ENCODE data around the gene STUM.
"Not testable (repeated sequence)": the region's sequence is repeated elsewhere in the genome, so short reads cannot be mapped to it uniquely, and the experiment has no call there.

STUM gene

GRCh38 chr1:226606311-226607267 is 58.0 kb downstream of the STUM start:
- no peak for DNase-seq

DNA sequence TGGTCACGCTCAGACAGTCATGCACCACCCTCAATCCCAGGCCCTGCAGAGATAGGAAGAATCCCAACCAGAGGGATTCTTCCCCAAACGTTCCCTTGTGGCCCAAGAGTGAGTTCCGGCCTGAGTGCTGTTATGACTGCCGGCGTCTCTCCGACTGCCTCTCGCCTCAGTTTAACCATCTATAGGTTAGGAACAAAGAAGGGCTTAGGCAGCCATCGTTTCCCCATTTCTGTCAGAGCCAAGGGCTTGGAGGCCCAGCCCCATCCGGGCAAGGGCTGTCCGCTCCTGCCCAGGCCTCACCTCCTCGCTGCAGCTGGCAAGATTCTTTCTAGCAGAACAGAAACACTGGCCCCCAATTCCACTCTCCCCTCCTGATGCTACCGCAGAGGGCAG is 58.7 kb downstream of the STUM start:
- no peak for DNase-seq

DNA sequence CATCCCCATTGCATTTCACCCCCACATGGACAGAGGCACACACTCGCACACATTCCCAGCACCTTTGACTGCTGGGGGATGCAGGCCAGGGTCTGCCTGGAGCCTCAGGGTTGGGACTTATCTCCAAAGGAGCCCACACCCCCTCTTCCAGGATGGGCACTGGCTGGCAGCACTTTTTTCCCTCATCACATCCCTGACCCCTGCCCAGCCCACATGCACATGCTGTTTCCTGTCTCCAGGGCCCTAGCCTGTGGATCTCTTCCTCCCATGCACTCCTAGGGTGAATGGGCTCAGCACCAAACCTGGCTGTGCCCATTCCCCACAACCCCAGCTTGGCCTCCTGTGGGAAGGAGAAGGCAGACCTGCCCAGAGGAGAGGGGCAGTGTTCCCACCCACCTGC is 59.3 kb downstream of the STUM start:
- DNase-seq: no peak

DNA sequence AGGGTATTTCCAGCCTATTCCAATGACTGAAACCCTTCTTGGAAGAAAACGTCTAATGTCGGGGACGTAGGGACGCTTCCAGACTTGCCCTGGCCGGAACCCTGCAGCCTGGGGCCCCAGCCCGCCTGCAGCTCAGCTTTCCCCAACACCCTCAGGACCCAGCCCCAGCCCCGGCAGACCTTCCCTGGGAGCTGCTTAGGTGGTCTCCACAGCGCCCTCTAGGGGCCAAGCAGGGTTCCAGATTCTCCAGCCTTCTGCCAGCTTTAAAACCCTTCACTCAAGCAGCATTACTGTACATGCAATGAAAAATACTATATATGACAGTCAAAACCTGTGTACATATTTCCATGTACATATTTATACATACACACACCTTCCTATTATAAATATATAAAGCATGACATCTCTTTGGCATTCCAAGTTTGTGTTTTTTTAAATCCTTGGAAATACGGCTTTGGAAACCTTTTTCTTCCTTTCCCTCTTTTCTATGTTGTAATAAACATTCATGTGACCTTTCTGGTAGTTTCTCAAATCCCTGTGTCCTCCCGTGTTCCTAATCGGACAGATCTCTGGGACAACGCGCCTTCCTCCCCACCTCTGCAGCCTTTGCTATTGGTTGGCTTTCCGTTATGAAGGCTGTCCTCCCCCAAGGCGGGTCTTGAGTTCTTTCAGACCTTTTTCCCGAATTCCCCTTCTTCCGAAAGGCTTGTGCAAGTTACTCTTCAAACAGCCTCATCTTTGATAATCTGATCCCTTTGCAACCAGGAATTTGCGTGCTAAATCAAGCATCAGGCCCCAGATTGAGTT is 60.3 kb downstream of the STUM start:
- peak; percentile 80 for DNase-seq

DNA sequence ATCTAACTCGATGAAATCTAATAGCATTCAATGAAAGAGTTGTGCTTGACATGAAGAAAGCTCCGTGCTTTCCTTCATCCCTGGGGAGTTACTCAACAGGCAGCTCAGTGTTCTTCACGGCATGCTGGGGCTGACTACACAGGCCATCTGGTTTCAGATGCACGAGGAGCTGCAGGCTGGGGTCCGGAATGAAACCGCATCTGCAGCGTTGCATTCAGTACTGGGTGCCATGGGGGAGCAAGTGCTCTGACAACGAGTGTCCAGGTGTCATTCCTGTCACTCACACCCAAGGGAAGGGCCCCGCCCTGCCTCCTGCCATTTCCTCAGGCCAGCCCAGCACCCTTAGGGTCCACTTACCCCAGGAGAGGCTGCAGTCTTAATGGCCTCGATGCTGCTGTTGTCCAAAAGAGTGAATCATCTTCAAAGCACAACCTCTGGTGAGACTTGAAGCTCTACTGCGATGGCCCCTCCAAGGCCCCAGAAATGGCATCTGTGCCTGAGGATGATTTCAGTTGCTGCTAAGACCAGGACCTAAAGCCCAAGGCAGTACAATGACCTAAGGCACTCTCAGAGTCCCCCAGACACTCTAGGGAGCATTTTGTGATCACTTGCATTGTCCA is 61.4 kb downstream of the STUM start:
- no peak for DNase-seq

- no peak for DNase-seq
These were observed 62.1 kb downstream of the STUM start for GRCh38 chr1:226610671-226611070.

GRCh38 chr1:226611301-226611700 is 62.7 kb downstream of the STUM start:
- DNase-seq: no peak

GRCh38 chr1:226611980-226612379 is 63.4 kb downstream of the STUM start:
- DNase-seq: not testable (repeated sequence)

- no peak for DNase-seq
These were observed 67.3 kb downstream of the STUM start for GRCh38 chr1:226615876-226616275.

DNA sequence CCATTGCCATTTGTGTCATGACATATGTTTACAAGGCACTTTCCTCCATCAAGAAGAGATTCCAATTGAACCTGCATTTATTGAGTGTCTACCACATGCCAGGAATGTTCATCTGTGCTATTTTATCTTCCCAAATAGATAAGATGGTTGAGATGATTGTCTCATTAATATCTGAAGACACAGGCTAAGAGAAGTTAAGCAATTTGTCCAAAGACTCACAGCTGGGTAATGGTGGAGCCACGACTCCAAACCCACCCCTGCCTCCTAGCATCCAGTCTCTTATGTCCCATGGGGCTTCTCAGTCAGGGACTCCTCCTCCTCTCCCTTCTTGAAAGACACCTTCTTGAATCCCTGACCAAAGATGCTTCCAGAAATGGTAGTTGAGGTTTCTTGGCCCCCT is 68.1 kb downstream of the STUM start:
- no peak for DNase-seq

- no peak for DNase-seq
These were observed 68.5 kb downstream of the STUM start for GRCh38 chr1:226617109-226617508.

- not testable (repeated sequence) for DNase-seq
These were observed 69.2 kb downstream of the STUM start for GRCh38 chr1:226617719-226618118.

DNA sequence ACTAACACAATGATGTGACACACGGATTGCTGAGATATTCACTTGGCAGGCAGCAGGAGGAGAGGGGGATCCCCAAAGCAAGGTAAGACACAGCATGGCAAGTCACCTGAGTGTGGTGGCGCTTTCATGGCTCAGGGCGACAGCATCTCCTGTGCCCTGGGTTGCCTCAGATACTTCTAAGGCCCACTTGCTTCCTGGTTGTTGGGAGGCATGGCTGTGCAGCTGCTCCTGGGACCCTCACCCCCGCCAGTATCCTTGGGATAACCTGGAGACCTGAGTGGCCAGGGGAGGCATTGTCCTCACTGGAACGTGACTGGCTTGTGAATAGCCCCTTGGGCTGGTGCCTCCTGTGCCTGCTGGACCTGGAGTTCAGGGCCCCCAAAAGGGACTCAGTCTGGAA is 69.8 kb downstream of the STUM start:
- DNase-seq: no peak

- no peak for DNase-seq
These were observed 70.5 kb downstream of the STUM start for GRCh38 chr1:226619031-226619430.

DNA sequence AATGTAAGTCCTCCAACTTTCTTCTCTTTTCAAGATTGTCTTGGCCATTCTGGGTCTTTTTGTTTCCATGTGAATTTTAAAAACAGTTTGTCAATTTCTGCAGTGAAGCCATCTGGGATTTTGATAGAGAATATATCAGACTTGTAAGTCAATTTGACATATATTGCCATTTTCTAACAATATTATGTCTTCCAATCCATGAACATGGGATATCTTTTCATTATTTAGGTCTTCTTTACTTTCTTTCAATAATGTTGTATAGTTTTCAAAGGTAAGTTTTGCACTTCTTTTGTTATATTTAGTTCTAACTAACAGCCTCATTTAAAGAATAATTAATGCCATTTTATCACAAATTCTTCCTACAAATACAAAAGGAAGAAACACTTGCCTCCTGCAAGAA is 73.4 kb downstream of the STUM start:
- DNase-seq: no peak

DNA sequence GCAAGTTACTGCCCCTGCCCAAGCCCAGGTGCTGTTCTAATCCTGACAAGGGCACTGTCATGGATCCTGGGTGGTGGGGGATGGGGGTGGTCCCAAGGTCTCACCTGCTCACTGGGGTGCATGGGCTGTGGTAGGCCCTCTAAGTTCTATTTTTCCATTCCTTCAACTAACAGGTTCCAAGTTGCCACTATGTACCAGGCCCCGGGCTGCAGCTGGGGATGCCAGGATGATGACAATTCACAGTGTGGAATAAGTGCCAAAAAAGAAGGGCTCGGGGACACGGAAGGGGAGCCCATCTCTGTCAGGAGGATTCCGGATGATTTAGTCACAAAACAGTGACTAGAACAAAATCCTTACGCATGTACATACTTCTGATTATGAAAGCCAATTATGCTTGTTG is 76.0 kb downstream of the STUM start:
- no peak for DNase-seq

- no peak for DNase-seq
These were observed 76.8 kb downstream of the STUM start for GRCh38 chr1:226625326-226625725.

GRCh38 chr1:226625832-226626576 is 77.4 kb downstream of the STUM start:
- no peak for DNase-seq

DNA sequence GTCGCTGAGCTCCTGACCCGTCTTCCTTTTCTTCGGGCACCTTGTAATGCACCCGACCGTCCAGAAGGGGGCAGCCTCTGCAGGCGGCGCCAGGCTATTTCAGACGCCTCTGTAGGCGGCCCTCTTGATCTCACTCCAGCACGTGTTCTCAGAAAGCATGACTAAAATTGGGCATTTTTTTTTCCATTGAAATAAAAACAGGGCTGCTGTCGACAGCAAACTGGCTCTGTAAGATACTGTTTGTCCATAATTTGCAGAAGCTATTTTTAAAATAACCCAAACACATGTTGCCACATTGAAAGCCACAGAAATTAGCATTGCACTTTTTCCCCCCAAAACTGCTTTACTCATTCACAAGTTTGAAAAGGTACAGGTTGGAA is 78.0 kb downstream of the STUM start:
- DNase-seq: peak; percentile 89

- no peak for DNase-seq
These were observed 78.6 kb downstream of the STUM start for GRCh38 chr1:226627050-226627755.

GRCh38 chr1:226627924-226628611 is 79.5 kb downstream of the STUM start:
- DNase-seq: peak; percentile 46
